Left ventricle myocardium inferior (tissue), 1 donor: Measurements from ENCODE around the gene OSBPL5. TPM values are rescaled to one million over a fixed set of nuclear protein-coding genes. Genes with fewer than 3 reads are reported as not detected.

Experiments
- DNase-seq: peaks from one replicate; pipeline ENCODE4 v3.0.0-alpha.2; 2020
- H3K27ac ChIP-seq: fragments of 200-600 bp; replicated peaks from 2 replicates; pipeline ENCODE4 v1.8.0; 2021
- H3K27me3 ChIP-seq: fragments of 200-600 bp; 2 replicates; pipeline ENCODE4 v1.8.0; 2021; ENCODE audit warnings: low read depth
- H3K36me3 ChIP-seq: fragments of 200-600 bp; 2 replicates; pipeline ENCODE4 v1.8.0; 2021
- H3K4me1 ChIP-seq: fragments of 200-600 bp; 2 replicates; pipeline ENCODE4 v1.8.0; 2021
- H3K4me3 ChIP-seq: fragments of 200-600 bp; 2 replicates; pipeline ENCODE4 v1.8.0; 2021; ENCODE audit warnings: mild to moderate bottlenecking, moderate library complexity
- H3K9me3 ChIP-seq: fragments of 200-600 bp; replicated peaks from 2 replicates; pipeline ENCODE4 v1.8.0; 2021
- intact Hi-C: fragments of 100-400 bp; cut with micrococcal nuclease; formaldehyde crosslinking; loops from one replicate; pipeline ENCODE4 v1.11.0; 2022
- total RNA-seq: library from RNA; stranded (reverse); fragmentation: NEBNext Ultra II Directional; extraction: Animal tissue kit (Norgen Biotek cat#: 25700); gene quantifications from one replicate; pipeline ENCODE4 v1.2.1, GENCODE V29; 2021
- TF ChIP-seq, protein P1 (sequence below): fragments of 200-600 bp; IDR thresholded peaks from 2 replicates; pipeline ENCODE4 v1.8.0; 2021; ENCODE audit warnings: antibody characterized with exemption, mild to moderate bottlenecking, borderline replicate concordance
- donor health status: DM: no; HTN: yes; CAD: no; lungs with severe emphysema.

Gene OSBPL5
- total RNA-seq, 1 donor from 2014 or later = 11.4 TPM

- H3K27me3 ChIP-seq = no peaks in the 10 kb centered on the region
- TF ChIP-seq, protein P1, sequence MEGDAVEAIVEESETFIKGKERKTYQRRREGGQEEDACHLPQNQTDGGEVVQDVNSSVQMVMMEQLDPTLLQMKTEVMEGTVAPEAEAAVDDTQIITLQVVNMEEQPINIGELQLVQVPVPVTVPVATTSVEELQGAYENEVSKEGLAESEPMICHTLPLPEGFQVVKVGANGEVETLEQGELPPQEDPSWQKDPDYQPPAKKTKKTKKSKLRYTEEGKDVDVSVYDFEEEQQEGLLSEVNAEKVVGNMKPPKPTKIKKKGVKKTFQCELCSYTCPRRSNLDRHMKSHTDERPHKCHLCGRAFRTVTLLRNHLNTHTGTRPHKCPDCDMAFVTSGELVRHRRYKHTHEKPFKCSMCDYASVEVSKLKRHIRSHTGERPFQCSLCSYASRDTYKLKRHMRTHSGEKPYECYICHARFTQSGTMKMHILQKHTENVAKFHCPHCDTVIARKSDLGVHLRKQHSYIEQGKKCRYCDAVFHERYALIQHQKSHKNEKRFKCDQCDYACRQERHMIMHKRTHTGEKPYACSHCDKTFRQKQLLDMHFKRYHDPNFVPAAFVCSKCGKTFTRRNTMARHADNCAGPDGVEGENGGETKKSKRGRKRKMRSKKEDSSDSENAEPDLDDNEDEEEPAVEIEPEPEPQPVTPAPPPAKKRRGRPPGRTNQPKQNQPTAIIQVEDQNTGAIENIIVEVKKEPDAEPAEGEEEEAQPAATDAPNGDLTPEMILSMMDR = no peak
- no peak overlapping the region for H3K4me3 ChIP-seq
- peak overlapping the region; percentile 93 for H3K27ac ChIP-seq
- H3K9me3 ChIP-seq = no peaks in the 10 kb centered on the region
- H3K4me1 ChIP-seq = peaks cover 97% of the 10 kb centered on the region
- DNase-seq = peak; percentile 11
- no peaks in the 10 kb centered on the region for H3K36me3 ChIP-seq
- intact Hi-C loops = loop anchor here (10.0 kb wide), 1 partner anchor 57 kb away; the partner anchor contains the start of gene MRGPRG
Measured at GRCh38 chr11:3158131-3158591, 6.9 kb downstream of the OSBPL5 start.

GRCh38 chr11:3157381-3158130 lies 7.6 kb downstream of the OSBPL5 start:
- H3K4me3 ChIP-seq = no peak overlapping the region
- DNase-seq = peak; percentile 14
- peak overlapping the region; percentile 71 for H3K27ac ChIP-seq
- no peaks in the 10 kb centered on the region for H3K9me3 ChIP-seq
- H3K36me3 ChIP-seq = peaks cover 2% of the 10 kb centered on the region
- TF ChIP-seq, protein P1 = no peak
- no peaks in the 10 kb centered on the region for H3K27me3 ChIP-seq
- intact Hi-C loops = loop anchor here (10.0 kb wide), 1 partner anchor 57 kb away; the partner anchor contains the start of gene MRGPRG
- H3K4me1 ChIP-seq = peaks cover 97% of the 10 kb centered on the region

GRCh38 chr11:3156661-3157311 lies 8.3 kb downstream of the OSBPL5 start:
- Histone ChIP-seq H3K9me3 (no peaks in the 10 kb centered on the region), H3K36me3 (peaks cover 9% of the 10 kb centered on the region), H3K4me1 (peaks cover 95% of the 10 kb centered on the region), H3K27ac (peak overlapping the region; percentile 71), H3K4me3 (peak overlapping the region; percentile 40), H3K27me3 (no peaks in the 10 kb centered on the region)
- intact Hi-C loops = loop anchor here (10.0 kb wide), 1 partner anchor 58 kb away; the partner anchor contains the start of gene MRGPRG
- DNase-seq = peak; percentile 13
- TF ChIP-seq, protein P1 = no peak

- intact Hi-C loops = loop anchor here (10.0 kb wide), 1 partner anchor 59 kb away; the partner anchor contains the start of gene MRGPRG
- Histone ChIP-seq H3K27me3 (no peaks in the 10 kb centered on the region), H3K4me3 (peak overlapping the region; percentile 40), H3K36me3 (peaks cover 11% of the 10 kb centered on the region), H3K4me1 (peaks cover 95% of the 10 kb centered on the region), H3K9me3 (no peaks in the 10 kb centered on the region), H3K27ac (peak overlapping the region; percentile 71)
- DNase-seq = peak; percentile 19
- TF ChIP-seq, protein P1 = no peak
Measured at GRCh38 chr11:3156282-3156660, 8.8 kb downstream of the OSBPL5 start.

- peaks cover 95% of the 10 kb centered on the region for H3K4me1 ChIP-seq
- intact Hi-C loops = loop anchor here (10.0 kb wide), 1 partner anchor 59 kb away; the partner anchor contains the start of gene MRGPRG
- peak overlapping the region; percentile 40 for H3K4me3 ChIP-seq
- H3K9me3 ChIP-seq = no peaks in the 10 kb centered on the region
- peak; percentile 20 for DNase-seq
- H3K36me3 ChIP-seq = peaks cover 11% of the 10 kb centered on the region
- TF ChIP-seq, protein P1 = no peak
- H3K27me3 ChIP-seq = no peaks in the 10 kb centered on the region
- H3K27ac ChIP-seq = peak overlapping the region; percentile 71
Measured at GRCh38 chr11:3155691-3156258, 9.3 kb downstream of the OSBPL5 start.
